CD8-positive, alpha-beta memory T cell (primary cell): Measurements from ENCODE around the gene RSBN1. TPM values are rescaled to one million over a fixed set of nuclear protein-coding genes. Genes with fewer than 3 reads are reported as not detected.

Experiments
- CTCF ChIA-PET: fragments of 350-600 bp; sonication (Branson Sonifier 250); formaldehyde crosslinking; loops from one replicate; lab custom pipeline; 2021; ENCODE audit warnings: antibody characterized with exemption; lab: Charles Lee
- POLR2A ChIA-PET: fragments of 350-600 bp; sonication (Branson Sonifier 250); formaldehyde crosslinking; loops from one replicate; lab custom pipeline; 2021; ENCODE audit warnings: antibody characterized with exemption; lab: Charles Lee
- DNase-seq, 5 donors: peaks; one replicate each; pipeline versions ENCODE4 v3.0.0 to v3.0.0-alpha.2; 2020 to 2022; ENCODE audit warnings: mixed read lengths in 1 of 5
- H3K27ac ChIP-seq: one replicate; pipeline ENCODE4 v1.7.0; 2013; ENCODE audit warnings: low read depth, mild to moderate bottlenecking, low read length, moderate library complexity
- H3K27me3 ChIP-seq: 2 replicates; pipeline ENCODE4 v1.7.0; 2013; ENCODE audit warnings: low read length, mild to moderate bottlenecking; ENCODE audit not compliant: insufficient read depth, poor library complexity, severe bottlenecking
- H3K36me3 ChIP-seq: 2 replicates; pipeline ENCODE4 v1.7.0; 2013; ENCODE audit warnings: mild to moderate bottlenecking, low read length, moderate library complexity; ENCODE audit not compliant: insufficient read depth
- H3K4me1 ChIP-seq: 2 replicates; pipeline ENCODE4 v1.7.0; 2013; ENCODE audit warnings: mild to moderate bottlenecking, low read length, moderate library complexity; ENCODE audit not compliant: insufficient read depth
- H3K4me3 ChIP-seq: 2 replicates; pipeline ENCODE4 v1.7.0; 2013; ENCODE audit warnings: mild to moderate bottlenecking, low read length
- H3K9me3 ChIP-seq: 2 replicates; pipeline ENCODE4 v1.7.0; 2013; ENCODE audit warnings: mild to moderate bottlenecking, low read length
- H3K27ac Mint-ChIP-seq, 8 donors: one replicate each; pipeline ENCODE4 v1.8.0; 2020 to 2021; ENCODE audit warnings: mixed read lengths in 8 of 8, mild to moderate bottlenecking in 6 of 8, inconsistent platforms in 3 of 8, moderate library complexity in 3 of 8
- H3K27me3 Mint-ChIP-seq, 2 donors: one replicate each; pipeline ENCODE4 v1.8.0; 2020 to 2021; ENCODE audit warnings: mixed read lengths in 2 of 2, mild to moderate bottlenecking in 1 of 2, moderate library complexity in 1 of 2
- H3K36me3 Mint-ChIP-seq, 3 donors: one replicate each; pipeline ENCODE4 v1.8.0; 2020 to 2021; ENCODE audit warnings: mixed read lengths in 3 of 3, inconsistent platforms in 1 of 3, mild to moderate bottlenecking in 1 of 3
- H3K4me1 Mint-ChIP-seq, 3 donors: one replicate each; pipeline ENCODE4 v1.8.0; 2020 to 2021; ENCODE audit warnings: mixed read lengths in 3 of 3, inconsistent platforms in 1 of 3, mild to moderate bottlenecking in 1 of 3
- H3K4me3 Mint-ChIP-seq, 7 donors: one replicate each; pipeline ENCODE4 v1.8.0; 2020 to 2021; ENCODE audit warnings: mixed read lengths in 7 of 7, mild to moderate bottlenecking in 6 of 7, moderate library complexity in 4 of 7, inconsistent platforms in 2 of 7
- H3K9me3 Mint-ChIP-seq, 5 donors: one replicate each; pipeline ENCODE4 v1.8.0; 2020 to 2022; ENCODE audit warnings: mixed read lengths in 5 of 5, mild to moderate bottlenecking in 3 of 5, moderate library complexity in 2 of 5, inconsistent platforms in 1 of 5
- polyA plus RNA-seq: library from polyadenylated mRNA; unstranded; fragments of 300-500 nt; fragmentation: Illumina TruSeq; gene quantifications from one replicate; pipeline ENCODE4 v1.2.3, GENCODE V29; 2021
- total RNA-seq, 2 experiments: library from RNA; stranded (reverse); gene quantifications; one replicate each; pipeline ENCODE4 v1.2.3, GENCODE V29; 2021

RSBN1 gene
- total RNA-seq (10 to 100 TPM; 18.5 to 19.2 TPM), polyA plus RNA-seq (44.5 TPM)

DNA sequence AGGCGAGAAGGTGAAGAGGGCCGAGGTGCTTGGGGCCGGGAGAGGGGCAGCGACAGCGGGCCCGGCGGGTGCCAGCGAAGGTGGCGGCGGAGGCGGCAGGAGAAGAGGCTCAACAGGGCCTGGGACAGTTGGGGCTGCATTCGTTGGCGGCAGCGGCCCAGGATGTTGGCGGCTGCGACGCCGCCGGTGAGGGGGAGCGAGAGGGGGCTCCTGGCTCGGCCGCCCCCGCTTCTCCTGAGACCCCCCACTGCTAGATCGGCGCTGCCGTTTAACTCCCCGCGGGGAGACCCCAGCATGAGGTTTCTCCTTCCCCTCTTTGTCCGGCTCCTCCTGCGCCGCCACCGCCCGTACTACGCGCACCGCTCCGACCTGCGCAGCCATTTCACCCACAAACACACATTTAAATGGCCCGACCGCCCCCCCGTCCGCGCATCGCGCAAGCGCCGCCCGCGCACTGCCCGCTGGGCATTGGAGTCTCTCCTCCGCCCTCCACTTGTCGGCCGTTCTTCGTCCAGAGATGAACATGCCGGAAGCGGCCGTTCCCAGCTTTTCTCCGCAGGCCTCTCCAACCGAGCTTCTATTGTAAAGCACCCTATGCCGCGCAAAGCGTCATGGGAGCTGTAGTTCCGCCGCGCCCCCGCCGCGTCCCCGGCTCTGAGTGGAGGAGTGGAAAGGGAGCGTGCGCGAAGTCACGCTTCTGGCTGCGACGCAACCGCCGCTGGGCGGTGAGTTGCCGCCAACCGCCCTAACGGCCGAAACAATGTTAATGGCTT lies at the start of gene RSBN1:
Gene RSBN1, minus strand, starts transcription at position 589 of the 773 bp plus-strand sequence. Its CDS starts 64 bp downstream, at position 525.
- POLR2A ChIA-PET: interaction anchor here (0.6 to 2.4 kb wide), 17 partner anchors 13 to 1193 kb away, joined by 3 to 27 read pairs (median 5); partner anchors contain the start of genes AP4B1, HIPK1, PHTF1 and ST7L
- Histone ChIP-seq H3K27me3 (no peaks in the 10 kb centered on the region), H3K4me3 (peak within 1 kb of the TSS; percentile 72), H3K4me1 (peaks cover 34% of the 10 kb centered on the region), H3K27ac (peak within 1 kb of the TSS; percentile 89), H3K9me3 (no peaks in the 10 kb centered on the region), H3K36me3 (no peaks in the 10 kb centered on the region)
- Mint-ChIP-seq H3K4me3 (peak within 1 kb of the TSS; percentile 94 to 100 (median 97)), H3K27me3 (no peaks in the 10 kb centered on the region), H3K4me1 (peaks cover 33 to 52% (median 49%) of the 10 kb centered on the region in 3 donors), H3K36me3 (peaks cover 0 to 44% (median 3%) of the 10 kb centered on the region in 3 donors), H3K27ac (peak within 1 kb of the TSS; percentile 94 to 98 (median 96)), H3K9me3 (no peaks in the 10 kb centered on the region)
- DNase-seq: peak; percentile 96 to 99 (median 98)
- CTCF ChIA-PET: interaction anchor here (0.6 to 2.1 kb wide), 13 partner anchors 9 to 118 kb away, joined by 3 to 14 read pairs (median 3); partner anchors contain the start of genes AP4B1, DCLRE1B, HIPK1 and PHTF1

DNA sequence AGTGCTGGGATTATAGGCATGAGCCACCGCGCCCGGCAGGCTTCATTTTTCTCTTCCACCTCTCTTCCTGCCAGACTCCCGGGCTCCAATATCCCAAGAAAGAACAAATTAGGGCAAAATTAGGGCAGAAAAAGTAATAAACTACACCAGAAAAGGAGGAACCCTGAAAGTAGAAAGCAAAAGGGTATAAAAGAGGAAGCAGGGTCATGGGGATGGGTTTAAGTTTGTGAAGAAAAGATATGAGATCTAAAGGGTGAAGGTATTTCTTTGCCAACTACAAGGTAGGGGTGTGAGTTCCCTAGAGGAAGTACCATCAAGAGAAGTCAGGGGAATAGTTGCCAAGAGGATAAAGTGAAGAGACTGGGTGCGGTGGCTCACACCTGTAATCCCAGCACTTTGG lies 49.4 kb upstream of the RSBN1 start:
- Histone ChIP-seq H3K27me3 (no peaks in the 10 kb centered on the region), H3K4me1 (peaks cover 24% of the 10 kb centered on the region), H3K4me3 (no peak overlapping the region), H3K36me3 (peaks cover 10% of the 10 kb centered on the region), H3K9me3 (no peaks in the 10 kb centered on the region), H3K27ac (no peak overlapping the region)
- H3K27ac Mint-ChIP-seq: peak overlapping the region in 7 of 8 donors; percentile 18 to 90 (median 61)
- POLR2A ChIA-PET: no interaction called here
- peaks cover 51 to 72% (median 71%) of the 10 kb centered on the region in 3 donors for H3K4me1 Mint-ChIP-seq
- CTCF ChIA-PET: interaction anchor here (1.1 kb wide), 1 partner anchor 13 kb away, joined by 3 read pairs; no protein-coding TSS in a partner anchor
- peaks cover 3 to 64% (median 11%) of the 10 kb centered on the region in 3 donors for H3K36me3 Mint-ChIP-seq
- H3K27me3 Mint-ChIP-seq: no peaks in the 10 kb centered on the region
- peak overlapping the region in 2 of 7 donors; percentile 22 to 37 for H3K4me3 Mint-ChIP-seq
- no peak for DNase-seq
- no peaks in the 10 kb centered on the region for H3K9me3 Mint-ChIP-seq

DNA sequence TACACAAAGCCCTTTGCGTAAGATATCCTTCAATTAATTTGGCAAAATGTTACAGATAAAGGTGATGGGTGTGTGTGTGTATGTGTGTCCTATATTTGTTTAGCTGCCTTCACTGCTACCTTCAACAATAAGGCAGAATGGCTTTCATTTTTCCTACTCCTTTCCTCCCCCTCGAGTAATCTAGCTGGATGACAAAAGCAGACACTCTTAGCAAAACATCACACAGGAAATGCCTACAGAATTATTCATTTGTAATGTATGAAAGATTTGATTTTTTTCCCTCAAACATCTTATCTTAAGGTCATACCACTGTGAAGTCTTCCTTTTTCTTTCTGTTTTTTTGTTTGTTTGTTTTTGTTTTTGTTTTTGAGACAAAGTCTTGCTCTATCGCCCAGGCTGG lies 48.6 kb upstream of the RSBN1 start:
- POLR2A ChIA-PET: interaction anchor here (0.7 kb wide), 1 partner anchor 11 kb away, joined by 3 read pairs; no protein-coding TSS in a partner anchor
- Mint-ChIP-seq H3K9me3 (no peaks in the 10 kb centered on the region), H3K27ac (peak overlapping the region; percentile 76 to 90 (median 78)), H3K4me1 (peaks cover 49 to 71% (median 67%) of the 10 kb centered on the region in 3 donors), H3K4me3 (peak overlapping the region in 5 of 7 donors; percentile 6 to 63 (median 20)), H3K27me3 (no peaks in the 10 kb centered on the region), H3K36me3 (peaks cover 3 to 70% (median 17%) of the 10 kb centered on the region in 3 donors)
- Histone ChIP-seq H3K4me1 (peaks cover 20% of the 10 kb centered on the region), H3K9me3 (no peaks in the 10 kb centered on the region), H3K27ac (peak overlapping the region; percentile 17), H3K27me3 (no peaks in the 10 kb centered on the region), H3K4me3 (no peak overlapping the region), H3K36me3 (peaks cover 10% of the 10 kb centered on the region)
- DNase-seq: no peak
- CTCF ChIA-PET: interaction anchor here (1.8 to 2.4 kb wide), 2 partner anchors 9 to 43 kb away, joined by 4 to 15 read pairs; partner anchors contain the start of gene AP4B1

DNA sequence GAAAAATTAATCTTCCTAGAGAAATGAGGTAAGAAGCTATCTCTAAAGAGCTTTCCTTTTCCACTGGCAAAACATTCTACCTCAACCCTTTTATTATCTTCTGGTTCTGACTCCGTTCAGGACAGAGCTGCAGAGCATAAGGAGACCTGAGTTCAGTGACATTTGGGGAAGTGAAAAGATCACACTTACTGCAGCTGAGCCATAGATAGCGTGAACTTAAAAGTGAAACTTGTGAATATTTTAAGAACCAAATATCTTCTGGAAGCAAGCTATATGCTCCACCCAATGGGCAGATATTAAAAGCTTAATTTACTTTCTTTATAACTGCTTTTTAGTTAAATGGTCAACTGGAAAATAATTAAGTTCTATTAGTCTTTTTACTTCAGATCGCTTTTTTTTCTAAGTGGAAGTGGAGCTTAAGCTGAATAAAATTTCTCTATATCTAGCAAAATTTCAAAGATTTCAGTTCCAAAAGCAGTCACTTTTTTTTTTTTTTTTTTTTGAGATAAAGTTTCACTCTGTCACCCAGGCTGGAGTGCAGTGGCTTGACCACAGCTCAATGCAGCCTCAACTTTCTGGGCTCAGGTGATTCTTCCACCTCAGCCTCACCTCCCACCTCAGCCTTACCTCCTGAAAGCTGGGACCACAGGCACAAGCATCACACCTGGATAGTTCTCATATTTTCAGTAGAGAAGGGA lies 47.4 kb upstream of the RSBN1 start:
- no peaks in the 10 kb centered on the region for H3K9me3 ChIP-seq
- H3K4me1 Mint-ChIP-seq: peaks cover 38 to 59% (median 54%) of the 10 kb centered on the region in 3 donors
- H3K4me3 Mint-ChIP-seq: peak overlapping the region in 6 of 7 donors; percentile 1 to 75 (median 62)
- H3K27ac ChIP-seq: peak overlapping the region; percentile 11
- no peak for DNase-seq
- H3K4me3 ChIP-seq: no peak overlapping the region
- H3K27me3 Mint-ChIP-seq: no peaks in the 10 kb centered on the region
- ChIA-PET CTCF (interaction anchor here (1.2 to 2.4 kb wide), 4 partner anchors 10 to 44 kb away, joined by 3 to 15 read pairs (median 4); partner anchors contain the start of gene AP4B1), POLR2A (interaction anchor here (0.6 to 1.1 kb wide), 6 partner anchors 15 to 116 kb away, joined by 3 to 7 read pairs (median 3); partner anchors contain the start of gene HIPK1)
- peak overlapping the region; percentile 77 to 90 (median 82) for H3K27ac Mint-ChIP-seq
- no peaks in the 10 kb centered on the region for H3K27me3 ChIP-seq
- H3K9me3 Mint-ChIP-seq: no peaks in the 10 kb centered on the region
- H3K36me3 ChIP-seq: peaks cover 13% of the 10 kb centered on the region
- peaks cover 3 to 69% (median 19%) of the 10 kb centered on the region in 3 donors for H3K36me3 Mint-ChIP-seq
- peaks cover 20% of the 10 kb centered on the region for H3K4me1 ChIP-seq

DNA sequence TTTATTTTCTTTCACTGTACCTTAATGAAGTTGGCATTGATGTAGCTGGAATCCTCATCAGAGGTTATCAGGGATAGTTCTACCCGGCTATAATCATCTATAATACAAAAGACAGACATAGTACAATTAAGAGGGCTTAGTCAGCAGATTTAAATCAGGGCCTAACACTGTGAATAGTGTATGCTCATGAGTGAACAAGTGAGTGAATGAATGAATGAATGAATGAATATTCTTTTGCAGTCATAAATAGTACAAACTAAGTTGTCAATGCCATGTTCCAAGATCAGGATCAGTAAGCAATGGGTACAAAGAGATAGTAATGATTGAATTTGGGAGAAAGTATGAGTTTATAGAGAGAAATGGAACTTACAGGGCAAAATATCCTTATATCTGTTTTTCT lies 46.7 kb upstream of the RSBN1 start:
- no peak for DNase-seq
- peak overlapping the region in 3 of 7 donors; percentile 50 to 61 (median 59) for H3K4me3 Mint-ChIP-seq
- peaks cover 38 to 55% (median 53%) of the 10 kb centered on the region in 3 donors for H3K4me1 Mint-ChIP-seq
- H3K4me3 ChIP-seq: no peak overlapping the region
- no peaks in the 10 kb centered on the region for H3K9me3 Mint-ChIP-seq
- no peaks in the 10 kb centered on the region for H3K27me3 Mint-ChIP-seq
- H3K9me3 ChIP-seq: no peaks in the 10 kb centered on the region
- peaks cover 8 to 71% (median 25%) of the 10 kb centered on the region in 3 donors for H3K36me3 Mint-ChIP-seq
- H3K4me1 ChIP-seq: peaks cover 20% of the 10 kb centered on the region
- H3K36me3 ChIP-seq: peaks cover 17% of the 10 kb centered on the region
- no peak overlapping the region for H3K27ac ChIP-seq
- ChIA-PET POLR2A (interaction anchor here (0.6 to 1.1 kb wide), 4 partner anchors 20 to 116 kb away, joined by 3 to 5 read pairs (median 3); partner anchors contain the start of gene HIPK1), CTCF (interaction anchor here (1.6 to 2.4 kb wide), 2 partner anchors 27 to 45 kb away, joined by 3 to 15 read pairs; partner anchors contain the start of gene AP4B1)
- H3K27me3 ChIP-seq: no peaks in the 10 kb centered on the region
- peak overlapping the region in 7 of 8 donors; percentile 25 to 90 (median 75) for H3K27ac Mint-ChIP-seq

DNA sequence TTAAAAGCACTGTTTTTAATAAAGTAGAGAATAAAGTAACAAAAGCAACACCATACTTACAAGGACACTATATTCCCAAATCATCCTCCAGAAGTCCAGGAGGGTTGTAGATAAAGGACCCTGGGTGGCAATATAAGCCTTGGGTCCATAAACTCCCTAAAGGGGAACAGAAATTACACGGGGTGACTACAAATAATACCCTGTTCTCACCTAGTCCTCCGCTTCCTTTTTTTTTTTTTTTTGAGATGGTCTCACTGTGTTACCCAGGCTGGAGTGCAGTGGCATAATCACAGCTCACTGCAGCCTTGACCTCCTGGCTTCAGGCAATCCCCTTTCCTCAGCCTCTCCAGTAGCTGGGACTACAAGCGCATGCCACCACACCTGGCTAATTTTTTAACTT lies 46.1 kb upstream of the RSBN1 start:
- Histone ChIP-seq H3K4me1 (peaks cover 20% of the 10 kb centered on the region), H3K27me3 (no peaks in the 10 kb centered on the region), H3K4me3 (no peak overlapping the region), H3K27ac (no peak overlapping the region), H3K9me3 (no peaks in the 10 kb centered on the region), H3K36me3 (peaks cover 17% of the 10 kb centered on the region)
- Mint-ChIP-seq H3K27me3 (no peaks in the 10 kb centered on the region), H3K9me3 (no peaks in the 10 kb centered on the region), H3K4me1 (peaks cover 36 to 51% (median 50%) of the 10 kb centered on the region in 3 donors), H3K27ac (peak overlapping the region in 6 of 8 donors; percentile 44 to 89 (median 61)), H3K36me3 (peaks cover 8 to 67% (median 24%) of the 10 kb centered on the region in 3 donors), H3K4me3 (no peak overlapping the region)
- CTCF ChIA-PET: interaction anchor here (2.4 kb wide), 1 partner anchor 45 kb away, joined by 15 read pairs; the partner anchor contains the start of gene AP4B1
- DNase-seq: no peak
- POLR2A ChIA-PET: no interaction called here

DNA sequence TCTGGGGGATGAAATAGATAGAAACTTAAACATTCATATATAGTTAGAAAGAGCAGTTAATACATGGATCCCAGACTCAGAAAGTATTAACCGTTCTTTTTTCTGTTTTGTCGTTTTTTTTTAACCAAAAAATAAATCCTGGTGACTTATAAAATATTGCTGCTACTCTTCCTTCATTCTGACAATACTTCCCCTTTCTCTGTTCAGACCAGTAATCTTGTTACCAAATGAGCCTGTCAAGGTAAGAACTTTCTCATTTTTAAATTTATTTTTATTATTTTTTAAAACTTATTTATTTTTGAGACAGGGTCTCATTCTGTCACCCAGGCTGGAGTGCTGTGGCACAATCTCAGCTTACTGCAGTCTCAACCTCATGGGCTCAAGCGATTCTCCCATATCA lies 45.5 kb upstream of the RSBN1 start:
- H3K4me3 ChIP-seq: no peak overlapping the region
- peak overlapping the region in 4 of 8 donors; percentile 25 to 81 (median 66) for H3K27ac Mint-ChIP-seq
- H3K27me3 ChIP-seq: no peaks in the 10 kb centered on the region
- H3K4me1 ChIP-seq: peaks cover 20% of the 10 kb centered on the region
- CTCF ChIA-PET: no interaction called here
- peaks cover 17% of the 10 kb centered on the region for H3K36me3 ChIP-seq
- peaks cover 8 to 65% (median 22%) of the 10 kb centered on the region in 3 donors for H3K36me3 Mint-ChIP-seq
- no peak overlapping the region for H3K4me3 Mint-ChIP-seq
- no peaks in the 10 kb centered on the region for H3K27me3 Mint-ChIP-seq
- no peak overlapping the region for H3K27ac ChIP-seq
- POLR2A ChIA-PET: interaction anchor here (0.5 kb wide), 1 partner anchor 31 kb away, joined by 3 read pairs; no protein-coding TSS in a partner anchor
- H3K9me3 Mint-ChIP-seq: no peaks in the 10 kb centered on the region
- peaks cover 32 to 44% (median 44%) of the 10 kb centered on the region in 3 donors for H3K4me1 Mint-ChIP-seq
- H3K9me3 ChIP-seq: no peaks in the 10 kb centered on the region
- no peak for DNase-seq
